HL-60/S4 treated with phorbol 12-myristate 13-acetate at 8.2 ng/mL for 4 days and 3 days (cell line): ENCODE results near the gene KRTAP9-6.
"Not testable (repeated sequence)": the region's sequence is repeated elsewhere in the genome, so short reads cannot be mapped to it uniquely, and the experiment has no call there.

ENCODE experiments used
- in situ Hi-C: fragments of 300-500 bp; cut with MboI; formaldehyde crosslinking; loops from 2 replicates; pipeline ENCODE4 v1.15.0; 2022; ENCODE audit warnings: low sequenced_read_pairs

The KRTAP9-6 gene

DNA sequence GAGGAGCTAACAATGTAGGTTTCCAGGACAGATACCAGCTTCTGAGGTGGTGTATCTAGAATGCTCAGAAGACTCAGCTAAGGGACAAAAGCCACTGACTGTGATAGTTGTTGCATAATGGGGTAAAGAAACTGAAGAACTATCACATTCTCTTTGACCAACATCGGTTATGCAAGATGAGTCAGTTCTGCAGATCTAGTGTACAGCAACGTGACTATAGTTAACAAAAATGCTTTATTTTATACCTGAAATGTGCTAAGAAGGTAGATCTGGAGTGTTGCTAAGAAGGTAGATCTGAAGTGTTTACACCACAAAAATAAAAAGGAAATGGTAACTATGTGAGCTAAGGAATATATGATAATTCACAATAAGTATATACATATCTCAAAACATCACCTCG, 2.5 kb downstream of the KRTAP9-6 start:
- in situ Hi-C loops: no loop called here

DNA sequence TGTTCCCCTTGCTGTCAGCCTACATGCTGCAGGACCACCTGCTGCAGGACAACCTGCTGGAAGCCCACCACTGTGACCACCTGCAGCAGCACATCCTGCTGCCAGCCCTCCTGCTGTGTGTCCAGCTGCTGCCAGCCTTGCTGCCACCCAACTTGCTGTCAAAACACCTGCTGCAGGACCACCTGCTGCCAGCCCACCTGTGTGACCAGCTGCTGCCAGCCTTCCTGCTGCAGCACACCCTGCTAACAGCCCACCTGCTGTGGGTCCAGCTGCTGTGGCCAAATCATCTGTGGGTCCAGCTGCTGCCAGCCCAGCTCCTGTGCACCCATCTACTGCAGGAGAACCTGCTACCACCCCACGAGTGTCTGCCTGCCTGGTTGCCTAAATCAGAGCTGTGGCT, 6.1 kb downstream of the KRTAP9-6 start:
- in situ Hi-C loops: not testable (repeated sequence)

DNA sequence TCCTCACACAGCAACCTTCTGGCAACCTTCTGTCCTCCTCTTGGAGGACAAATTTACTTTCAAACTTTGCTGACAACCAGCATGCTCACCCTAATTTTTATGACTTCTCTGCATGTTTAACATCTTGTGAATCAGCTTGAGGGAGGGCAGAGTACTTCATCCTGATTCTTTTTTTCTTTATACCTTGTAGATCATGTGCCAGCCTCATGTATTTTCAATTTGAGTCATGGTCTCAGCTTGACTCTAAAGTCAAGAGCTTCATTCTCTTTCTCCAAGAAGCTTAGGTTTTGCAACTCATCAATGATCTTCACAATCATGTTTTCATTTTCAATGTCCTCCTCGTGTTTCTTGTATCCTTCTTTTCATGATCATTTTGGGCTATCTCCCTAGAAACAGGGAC, 6.7 kb downstream of the KRTAP9-6 start:
- in situ Hi-C loops: no loop called here

DNA sequence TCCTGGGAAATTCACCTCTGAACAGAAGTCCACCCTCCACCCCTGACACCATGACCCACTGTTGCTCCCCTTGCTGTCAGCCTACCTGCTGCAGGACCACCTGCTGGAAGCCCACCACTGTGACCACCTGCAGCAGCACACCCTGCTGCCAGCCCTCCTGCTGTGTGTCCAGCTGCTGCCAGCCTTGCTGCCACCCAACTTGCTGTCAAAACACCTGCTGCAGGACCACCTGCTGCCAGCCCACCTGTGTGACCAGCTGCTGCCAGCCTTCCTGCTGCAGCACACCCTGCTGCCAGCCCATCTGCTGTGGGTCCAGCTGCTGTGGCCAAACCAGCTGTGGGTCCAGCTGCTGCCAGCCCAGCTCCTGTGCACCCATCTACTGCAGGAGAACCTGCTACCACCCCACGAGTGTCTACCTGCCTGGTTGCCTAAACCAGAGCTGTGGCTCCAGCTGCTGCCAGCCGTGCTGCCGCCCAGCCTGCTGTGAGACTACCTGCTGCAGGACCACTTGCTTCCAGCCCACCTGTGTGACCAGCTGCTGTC, 10.5 kb downstream of the KRTAP9-6 start, which contains the start of gene KRTAP9-7:
KRTAP9-7 (plus strand) TSS at position 51 of the 543 bp plus-strand sequence; CDS start at position 51, 0 bp downstream.
- in situ Hi-C loops: not testable (repeated sequence)

DNA sequence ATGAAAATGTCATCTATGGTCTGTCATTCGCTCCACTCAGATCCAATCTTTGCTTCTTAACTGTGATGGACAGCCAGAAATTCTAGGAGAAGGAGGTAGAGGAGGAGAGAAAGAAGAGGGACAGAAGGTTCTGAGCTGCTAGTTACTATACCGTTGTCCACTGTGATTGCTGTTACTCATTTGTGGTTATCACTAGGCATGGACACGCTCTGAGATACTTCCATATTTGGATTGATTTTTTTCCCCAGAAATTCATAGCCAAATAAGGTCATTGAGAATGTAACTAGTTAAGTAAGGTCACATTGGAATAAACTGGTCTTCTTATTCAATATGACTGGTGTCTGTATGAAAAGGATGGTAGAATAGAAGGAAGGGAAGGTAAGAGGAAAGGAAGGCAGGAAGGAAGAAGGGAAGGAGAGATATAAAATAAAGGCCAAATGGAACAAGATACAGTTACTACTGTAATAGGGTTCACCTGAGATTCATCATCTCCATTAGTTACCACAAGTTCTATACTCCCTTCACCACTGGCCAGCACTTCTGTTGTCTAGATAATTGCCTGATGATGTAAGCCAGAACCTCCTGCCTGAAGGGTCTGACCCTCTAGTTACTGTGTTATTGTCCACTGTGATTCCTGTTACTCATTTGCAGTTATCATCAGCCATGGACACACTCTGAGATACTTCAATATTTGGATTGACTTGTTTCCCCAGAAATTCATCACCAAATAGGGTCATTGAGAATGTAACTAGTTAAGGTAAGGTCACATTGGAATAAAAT, 13.2 kb downstream of the KRTAP9-6 start:
- in situ Hi-C loops: no loop called here

DNA sequence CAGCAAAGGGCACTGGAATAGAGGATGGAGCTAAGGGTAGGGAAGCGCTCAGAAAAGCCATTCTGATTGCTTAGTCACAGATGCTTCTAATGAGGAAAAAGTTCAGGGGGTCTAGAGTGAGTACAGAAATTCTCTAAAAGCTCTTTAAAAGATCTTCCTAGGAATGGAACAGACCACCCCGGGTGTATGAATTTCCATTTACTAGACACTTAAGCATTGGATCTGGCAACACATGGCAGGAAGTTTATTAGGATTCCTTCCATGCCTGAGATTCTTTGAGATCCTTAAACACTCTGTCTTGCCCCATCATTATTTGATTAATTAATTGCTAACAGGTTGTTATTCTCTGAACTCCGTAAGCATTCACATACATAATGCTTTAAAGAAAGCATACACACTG, 18.9 kb downstream of the KRTAP9-6 start:
- in situ Hi-C loops: no loop called here

DNA sequence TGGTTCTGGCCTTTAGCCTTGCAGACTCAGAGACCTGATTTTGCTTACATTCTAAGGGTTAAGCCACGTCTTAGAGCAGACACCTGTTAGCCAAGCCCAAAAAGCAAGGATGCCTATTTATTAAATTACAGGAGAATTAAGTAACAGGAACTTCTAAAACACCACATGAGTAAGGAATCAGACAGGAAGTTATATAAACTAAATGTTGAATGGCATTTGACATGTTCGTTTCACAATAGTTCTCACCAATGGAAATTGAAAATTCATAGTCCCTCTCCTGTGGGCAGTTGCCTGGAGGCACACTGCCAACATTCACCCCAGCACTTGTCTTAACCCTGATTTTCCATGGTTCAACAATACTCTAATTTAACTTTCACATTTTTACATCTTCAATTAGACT, 19.4 kb downstream of the KRTAP9-6 start:
- in situ Hi-C loops: no loop called here

DNA sequence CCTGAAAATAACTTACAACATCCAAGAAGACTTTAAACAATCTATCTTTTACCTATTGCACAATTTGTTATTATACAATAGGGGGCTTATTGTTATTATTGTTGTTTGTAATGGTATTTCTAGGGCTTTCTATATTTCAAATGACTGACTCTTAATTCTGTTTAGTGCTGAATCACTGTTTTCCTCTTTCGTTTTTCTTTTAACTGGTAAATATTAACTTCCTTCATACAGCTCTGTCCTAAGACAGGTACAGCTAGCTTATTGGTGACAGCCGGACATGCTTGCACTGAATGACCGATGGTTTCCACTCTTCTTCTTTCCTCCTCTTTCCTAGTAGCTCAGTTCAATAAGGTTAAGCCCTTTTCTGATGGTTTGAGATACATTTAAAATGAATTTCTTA, 21.9 kb downstream of the KRTAP9-6 start:
- in situ Hi-C loops: no loop called here

DNA sequence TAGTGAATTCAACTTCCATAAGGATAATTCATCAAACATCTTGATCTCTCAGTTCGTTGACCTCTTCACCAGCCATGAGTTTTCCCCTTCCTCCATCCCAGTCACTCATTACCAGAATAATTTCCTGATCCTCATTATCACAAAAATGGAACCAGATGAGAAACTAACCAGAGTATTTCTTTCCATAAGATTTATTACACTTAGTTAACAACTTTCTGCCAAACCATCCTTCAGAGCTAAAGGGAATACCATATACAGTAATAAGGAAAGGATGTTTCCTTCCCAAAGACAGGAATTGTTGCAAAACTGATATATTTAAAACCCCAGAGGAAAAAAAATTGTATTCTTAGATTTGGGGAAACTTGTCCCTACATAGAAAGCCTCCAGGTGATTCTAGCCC, 28.8 kb downstream of the KRTAP9-6 start:
- in situ Hi-C loops: no loop called here

DNA sequence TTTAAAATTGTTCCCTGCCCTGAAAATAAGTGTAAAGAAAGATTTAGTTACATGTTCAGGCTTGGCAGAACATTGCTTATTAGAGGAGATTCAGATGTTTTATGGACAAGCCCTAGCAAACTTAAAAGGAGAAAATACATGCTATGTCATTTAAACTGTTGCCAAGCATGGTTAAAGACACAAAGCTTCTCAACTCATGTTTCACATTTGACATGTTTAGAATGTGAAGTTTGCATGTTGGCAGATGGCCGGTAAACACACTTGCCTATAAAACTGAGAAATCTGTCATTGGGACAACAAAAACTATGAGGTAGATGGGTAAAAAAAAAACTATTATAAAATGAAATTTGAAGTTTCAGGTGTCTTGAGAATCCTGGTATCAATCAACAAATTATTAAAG, 31.7 kb downstream of the KRTAP9-6 start:
- in situ Hi-C loops: no loop called here

DNA sequence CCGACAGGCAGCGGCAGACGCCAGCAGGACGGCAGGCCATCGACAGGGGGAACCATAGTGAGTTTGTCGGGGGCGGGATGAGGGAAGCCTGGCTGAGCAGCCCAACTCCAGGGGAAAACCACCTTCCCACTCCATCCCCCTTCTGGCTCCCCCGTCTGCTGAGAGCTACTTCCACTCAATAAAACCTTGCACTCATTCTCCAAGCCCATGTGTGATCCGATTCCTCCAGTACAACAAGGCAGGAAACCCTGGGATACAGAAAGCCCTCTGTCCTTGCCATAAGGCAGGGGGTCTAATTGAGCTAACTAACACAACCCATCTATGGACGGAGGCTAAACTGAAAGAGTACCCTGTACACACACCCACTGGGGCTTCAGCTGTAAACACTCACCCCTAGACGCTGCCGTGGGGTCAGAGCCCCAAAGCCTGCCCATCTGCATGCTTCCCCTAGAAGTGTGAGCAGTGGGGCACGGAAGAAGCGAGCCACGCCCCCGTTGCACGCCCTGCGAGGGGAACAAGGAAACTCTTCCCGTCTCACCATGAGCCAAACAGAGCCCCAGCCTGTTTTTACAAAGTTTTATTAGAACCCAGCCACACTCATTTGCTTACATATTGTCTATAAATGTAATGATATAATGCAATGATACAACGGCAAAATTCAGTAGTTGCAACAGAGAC, 33.4 kb downstream of the KRTAP9-6 start:
- in situ Hi-C loops: no loop called here

DNA sequence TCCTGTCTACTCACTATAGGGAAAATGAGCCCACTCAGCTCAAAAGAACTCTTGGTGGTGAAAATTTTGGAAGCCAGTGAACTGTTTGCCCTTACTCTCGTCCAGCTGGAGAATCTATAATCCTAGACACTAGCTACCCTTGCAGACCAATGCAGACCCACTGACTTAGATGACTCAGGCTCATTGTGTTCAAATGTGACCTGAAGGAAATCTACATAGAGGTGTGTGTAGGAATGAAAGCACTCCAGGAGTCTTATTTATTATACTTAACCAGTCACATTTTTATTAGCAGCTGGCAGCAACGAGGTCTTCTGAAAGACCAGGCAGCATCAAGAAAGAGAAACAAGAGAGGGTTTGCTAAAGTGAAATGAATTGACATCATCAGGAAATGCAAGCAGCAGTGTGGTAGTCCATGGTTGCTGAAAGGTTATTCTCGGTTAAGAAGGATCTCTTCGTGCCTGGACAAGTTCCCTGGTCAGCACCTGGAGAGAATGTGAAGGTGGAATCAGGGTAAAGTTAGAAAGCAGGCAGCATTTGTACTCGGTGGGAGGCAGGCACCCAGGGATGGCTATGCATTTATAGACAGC, 36.1 kb downstream of the KRTAP9-6 start:
- in situ Hi-C loops: no loop called here

DNA sequence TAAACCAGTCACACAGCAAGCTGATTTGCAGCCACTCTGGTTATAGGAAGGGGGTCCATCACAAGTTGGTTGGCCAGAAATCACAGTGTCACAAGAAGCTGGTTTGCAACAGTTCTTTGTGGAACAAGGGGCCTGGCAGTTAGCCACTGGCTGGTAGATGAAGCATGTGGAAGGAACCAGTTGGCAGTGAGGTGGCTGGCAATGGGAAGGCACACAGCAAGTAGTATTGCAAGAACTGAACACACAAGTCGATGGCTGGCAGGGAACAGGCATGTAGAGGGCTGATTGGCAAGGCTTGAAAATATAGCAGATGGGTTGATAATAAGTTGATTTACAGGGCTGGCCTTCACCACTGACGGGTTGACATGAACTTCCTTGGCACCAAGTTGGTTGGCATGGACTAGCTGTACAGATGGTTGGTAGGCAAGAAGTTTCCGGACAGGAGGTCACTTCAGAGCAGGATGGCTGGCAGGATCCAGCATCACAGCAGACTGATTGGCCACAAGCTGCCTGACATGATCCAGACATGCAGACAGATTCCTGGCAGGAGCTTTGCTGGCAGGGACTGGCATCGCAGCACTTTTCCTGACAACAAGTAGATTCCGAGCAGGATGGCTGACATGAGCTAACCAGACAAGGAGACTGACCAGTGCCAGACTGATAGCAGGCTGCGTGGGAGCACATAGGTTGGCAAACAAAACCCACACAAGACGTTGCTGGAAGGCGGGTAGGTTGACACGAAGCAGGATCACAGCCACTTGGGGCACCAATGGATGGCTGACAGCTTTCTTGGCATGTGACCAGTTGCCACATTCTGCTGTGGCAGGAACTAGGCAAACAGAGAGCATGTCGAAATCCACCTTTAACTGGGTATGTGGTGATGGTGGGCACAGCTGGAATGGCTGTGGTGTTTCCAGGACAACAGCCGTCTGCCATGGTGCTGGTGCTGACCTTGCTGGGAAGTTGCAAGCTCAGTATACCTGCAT, 37.0 kb downstream of the KRTAP9-6 start, which contains the start of gene KRTAP29-1:
KRTAP29-1 (minus strand) TSS at position 936 of the 986 bp plus-strand sequence; CDS start at position 936, 0 bp downstream.
- in situ Hi-C loops: no loop called here

DNA sequence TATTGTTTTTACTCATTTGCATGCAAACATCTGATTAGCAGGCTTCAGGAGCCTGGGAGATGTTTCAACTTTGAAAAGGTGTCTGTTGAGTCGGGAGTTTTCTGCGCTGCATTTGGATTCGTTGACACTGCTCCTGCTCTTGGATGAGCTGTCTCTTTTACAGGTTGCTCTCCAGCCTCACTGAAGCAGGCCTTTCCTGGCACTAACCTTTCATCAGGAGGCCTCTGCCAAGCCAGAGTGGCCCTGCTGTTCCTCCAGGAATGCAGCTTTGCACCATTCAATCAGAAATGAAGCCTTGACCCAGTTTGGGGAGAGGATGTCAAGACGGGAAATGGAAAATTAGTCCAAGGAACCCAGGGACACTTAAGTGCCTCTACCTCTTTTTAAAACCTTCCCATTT, 37.8 kb downstream of the KRTAP9-6 start:
- in situ Hi-C loops: no loop called here

DNA sequence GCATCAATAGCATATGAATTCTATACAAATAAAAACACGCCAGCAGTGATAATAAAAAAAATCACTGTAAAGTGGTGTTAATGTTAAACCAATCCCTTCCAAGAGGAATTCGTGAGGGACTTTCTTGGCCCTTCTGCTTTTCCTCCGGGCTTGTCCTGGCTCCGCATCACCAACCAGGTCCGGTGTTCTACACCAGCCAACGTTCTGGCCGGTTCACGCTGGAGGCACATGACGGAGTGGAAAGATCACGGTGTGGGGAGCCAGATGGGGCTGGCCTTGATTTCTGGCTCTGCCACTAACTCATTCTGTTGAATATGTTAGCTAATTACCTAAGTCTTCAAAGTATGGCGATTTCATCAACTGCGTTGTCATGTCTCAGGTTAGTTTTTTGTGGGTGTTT, 38.9 kb downstream of the KRTAP9-6 start:
- in situ Hi-C loops: no loop called here

DNA sequence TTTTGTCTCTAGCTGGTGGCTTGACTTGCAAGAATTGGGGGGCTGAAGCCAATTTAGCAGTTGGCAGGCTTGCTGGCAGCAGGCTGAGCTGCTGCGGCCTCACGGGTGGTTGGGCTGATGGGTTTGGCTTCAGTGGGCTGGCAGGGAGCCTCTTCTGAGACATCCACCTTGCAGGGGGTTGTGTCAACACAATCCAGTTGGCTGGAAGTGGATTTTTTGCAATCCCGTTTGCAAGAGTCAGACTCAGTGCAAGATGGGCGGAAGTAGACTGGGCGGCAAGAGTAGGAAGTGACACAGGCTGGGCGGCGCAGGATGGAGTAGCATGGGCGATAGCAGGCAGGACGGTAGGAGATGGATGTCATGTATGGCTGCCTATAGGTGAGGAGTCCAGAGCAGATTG, 42.5 kb downstream of the KRTAP9-6 start:
- in situ Hi-C loops: no loop called here

DNA sequence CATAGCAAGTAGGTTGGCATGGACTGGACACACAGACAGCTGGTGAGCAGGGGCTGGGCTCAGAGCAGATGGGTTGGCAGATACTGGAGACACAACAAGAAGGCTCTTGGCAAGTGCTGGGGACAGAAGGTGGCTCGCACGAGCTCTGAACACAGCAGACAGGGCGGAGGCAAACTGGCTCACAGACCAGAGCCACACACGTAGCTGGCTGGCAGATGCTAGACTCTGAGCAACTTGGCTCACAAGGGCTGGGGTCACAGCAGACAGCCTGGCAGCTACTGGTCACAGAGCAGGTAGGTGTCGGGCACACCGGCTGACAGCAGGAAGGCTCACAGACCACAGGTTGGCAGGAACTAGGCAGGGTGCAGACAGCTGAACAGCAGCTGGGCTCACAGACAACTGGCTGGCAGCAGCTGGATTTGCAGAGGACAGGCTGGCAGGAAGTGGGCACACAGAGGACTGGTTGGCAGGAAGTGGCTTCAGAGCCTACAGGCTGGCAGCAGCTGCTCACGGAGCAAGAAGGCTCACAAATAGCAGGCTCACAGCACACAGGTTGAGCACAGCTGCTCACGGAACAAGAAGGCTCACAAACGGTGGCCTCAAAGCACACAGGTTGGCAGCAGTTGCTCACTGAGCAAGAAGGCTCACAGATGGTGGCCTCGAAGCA, 43.2 kb downstream of the KRTAP9-6 start:
- in situ Hi-C loops: no loop called here

DNA sequence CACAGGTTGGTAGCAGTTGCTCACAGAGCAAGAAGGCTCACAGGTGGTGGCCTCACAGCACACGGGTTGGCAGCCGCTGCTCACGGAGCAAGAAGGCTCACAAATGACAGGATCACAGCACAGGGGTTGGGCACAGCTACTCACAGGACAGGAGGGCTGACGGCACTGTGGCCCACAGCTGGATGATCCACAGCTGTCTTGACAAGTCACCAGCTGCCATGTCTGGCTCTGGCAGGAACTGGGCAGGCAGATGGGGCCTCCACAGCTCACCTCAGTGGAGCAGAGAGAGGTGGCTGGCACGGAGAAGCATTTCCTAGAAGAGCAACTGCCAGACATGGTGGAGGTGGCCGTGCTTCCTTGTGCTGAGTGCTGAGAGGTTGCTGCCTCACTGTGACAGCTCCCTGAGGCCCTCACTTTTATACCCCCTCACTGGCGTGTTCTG, 43.8 kb downstream of the KRTAP9-6 start, which contains the start of gene KRTAP16-1:
KRTAP16-1 (minus strand) TSS at position 392 of the 442 bp plus-strand sequence; CDS start at position 336, 56 bp downstream.
- in situ Hi-C loops: no loop called here

DNA sequence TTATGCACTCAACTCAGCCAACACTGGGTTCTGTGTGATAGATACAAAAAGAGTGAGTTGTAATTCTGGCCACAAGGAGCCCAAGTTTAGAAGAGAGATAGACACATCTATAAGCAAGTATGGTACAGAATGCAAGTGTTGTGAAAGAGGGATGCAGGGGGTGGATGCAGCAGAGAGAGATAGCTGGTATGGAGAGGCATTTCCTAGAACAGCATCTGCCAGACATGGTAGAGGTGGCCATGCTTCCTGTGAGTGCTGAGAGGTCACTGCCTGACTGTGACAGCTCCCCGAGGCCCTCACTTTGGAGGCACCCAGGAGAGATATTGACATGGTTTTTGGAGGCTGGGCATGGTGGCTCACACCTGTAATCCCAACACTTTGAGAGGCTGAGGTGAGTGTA, 45.9 kb downstream of the KRTAP9-6 start:
- in situ Hi-C loops: no loop called here
